IPS-18c (cell line): ENCODE measurements around the gene KRT82.

Experiments
- H3K4me3 ChIP-seq: 2 replicates; pipeline ENCODE4 v1.7.0; 2013; ENCODE audit warnings: low read depth, mild to moderate bottlenecking, low read length, moderate library complexity; ENCODE audit not compliant: insufficient read depth
- H3K9me3 ChIP-seq: one replicate; pipeline ENCODE4 v1.6.1; 2013; ENCODE audit warnings: mild to moderate bottlenecking, low read length, moderate library complexity; ENCODE audit not compliant: control insufficient read depth, insufficient read depth

Gene KRT82

GRCh38 chr12:52437508-52437907, 31.4 kb upstream of the KRT82 start:
- Histone ChIP-seq H3K9me3 (no peaks in the 10 kb centered on the region), H3K4me3 (no peak overlapping the region)

DNA sequence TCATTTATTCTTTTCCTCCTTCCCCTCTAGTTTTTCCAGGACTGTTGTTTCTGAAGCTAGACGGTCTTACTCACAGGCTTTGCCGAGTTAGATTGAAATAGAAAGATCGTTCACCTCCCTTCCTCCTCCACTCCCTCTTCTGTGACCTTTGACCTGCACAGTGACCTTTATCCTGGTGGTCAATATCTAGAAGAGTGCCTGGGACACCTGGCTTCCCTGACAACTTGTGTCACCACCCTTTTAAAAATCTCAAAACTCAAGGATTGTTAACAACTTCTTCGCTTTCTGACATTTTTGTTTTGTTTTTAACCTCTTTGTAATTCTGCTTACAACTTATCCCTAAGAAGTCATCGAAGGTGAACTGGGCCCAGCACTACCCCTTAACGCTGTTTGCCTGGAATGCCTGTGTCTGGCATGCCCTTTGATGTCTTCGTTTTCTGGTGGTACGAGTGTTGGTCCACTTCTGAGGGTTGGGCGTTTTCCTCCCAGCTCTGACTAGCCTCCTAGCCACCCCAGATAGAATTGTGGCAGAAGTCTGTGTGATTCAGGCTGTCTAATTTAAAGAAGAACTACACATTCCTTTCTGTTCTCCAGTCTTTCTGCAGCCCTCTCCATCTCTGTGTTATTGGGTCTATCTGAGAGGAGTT, 30.8 kb upstream of the KRT82 start:
- Histone ChIP-seq H3K4me3 (no peak overlapping the region), H3K9me3 (no peaks in the 10 kb centered on the region)

GRCh38 chr12:52436000-52436827, 30.1 kb upstream of the KRT82 start:
- H3K4me3 ChIP-seq = no peak overlapping the region
- no peaks in the 10 kb centered on the region for H3K9me3 ChIP-seq

DNA sequence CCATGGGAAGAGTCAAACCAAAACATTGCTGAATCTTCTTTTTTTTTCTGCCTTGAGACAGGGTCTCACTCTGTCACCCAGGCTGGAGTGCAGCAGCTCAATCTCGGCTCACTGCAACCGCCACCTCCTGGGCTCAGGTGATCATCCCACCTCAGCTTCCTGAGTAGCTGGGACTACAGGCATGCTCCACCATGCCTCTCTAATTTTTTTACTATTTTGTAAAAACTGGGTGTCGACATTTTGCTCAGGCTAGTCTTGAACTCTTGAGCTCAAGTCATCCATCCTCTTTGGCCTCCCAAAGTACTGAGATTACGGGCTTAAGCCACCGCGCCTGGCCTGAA, 29.5 kb upstream of the KRT82 start:
- Histone ChIP-seq H3K9me3 (no peaks in the 10 kb centered on the region), H3K4me3 (no peak overlapping the region)

DNA sequence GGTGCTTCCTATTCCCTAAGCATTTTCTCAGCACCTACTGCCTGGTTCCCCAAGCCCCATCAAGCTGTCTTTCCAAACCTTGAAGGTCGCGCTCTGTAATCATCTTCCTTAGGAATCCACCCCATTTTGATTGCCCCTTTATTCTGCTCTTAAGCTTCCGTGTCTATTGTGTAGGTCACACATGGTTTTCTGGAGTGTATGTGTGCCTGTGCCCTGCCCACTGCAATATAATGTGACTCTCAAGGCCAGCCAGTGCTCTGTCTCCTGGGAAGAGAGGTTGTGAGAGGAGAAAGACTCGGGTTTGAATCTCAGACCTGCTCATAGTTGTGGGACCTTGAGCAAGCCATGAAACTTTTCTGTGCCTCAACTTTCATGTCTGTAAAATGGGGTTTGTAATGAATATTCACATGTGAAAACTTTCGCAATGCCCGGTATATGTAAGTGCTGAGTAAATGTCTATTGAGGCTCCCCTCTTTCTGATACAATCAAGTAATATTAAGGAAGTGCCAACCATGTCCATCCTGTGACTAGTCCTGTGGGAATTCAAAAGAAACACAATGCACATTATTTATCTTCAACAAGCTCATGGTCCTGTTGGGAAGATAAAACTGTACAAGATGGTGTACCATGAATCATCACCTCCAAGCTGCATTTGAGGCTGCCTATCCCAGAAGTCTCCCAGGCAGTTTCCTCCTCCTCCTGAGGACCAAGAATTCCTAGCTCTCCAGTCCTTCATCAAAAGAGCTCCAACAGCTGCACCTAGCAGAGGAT, 28.8 kb upstream of the KRT82 start:
- Histone ChIP-seq H3K9me3 (no peaks in the 10 kb centered on the region), H3K4me3 (no peak overlapping the region)

- Histone ChIP-seq H3K9me3 (no peaks in the 10 kb centered on the region), H3K4me3 (no peak within 1 kb of the TSS)
These were observed 28.1 kb upstream of the KRT82 start, which contains the start of gene KRT75 for GRCh38 chr12:52434081-52434733. KRT75 (minus strand) TSS chr12:52434371; CDS start chr12:52434304, 67 bp downstream.

- Histone ChIP-seq H3K4me3 (no peak overlapping the region), H3K9me3 (no peaks in the 10 kb centered on the region)
These were observed 27.5 kb upstream of the KRT82 start for GRCh38 chr12:52433501-52434080.

DNA sequence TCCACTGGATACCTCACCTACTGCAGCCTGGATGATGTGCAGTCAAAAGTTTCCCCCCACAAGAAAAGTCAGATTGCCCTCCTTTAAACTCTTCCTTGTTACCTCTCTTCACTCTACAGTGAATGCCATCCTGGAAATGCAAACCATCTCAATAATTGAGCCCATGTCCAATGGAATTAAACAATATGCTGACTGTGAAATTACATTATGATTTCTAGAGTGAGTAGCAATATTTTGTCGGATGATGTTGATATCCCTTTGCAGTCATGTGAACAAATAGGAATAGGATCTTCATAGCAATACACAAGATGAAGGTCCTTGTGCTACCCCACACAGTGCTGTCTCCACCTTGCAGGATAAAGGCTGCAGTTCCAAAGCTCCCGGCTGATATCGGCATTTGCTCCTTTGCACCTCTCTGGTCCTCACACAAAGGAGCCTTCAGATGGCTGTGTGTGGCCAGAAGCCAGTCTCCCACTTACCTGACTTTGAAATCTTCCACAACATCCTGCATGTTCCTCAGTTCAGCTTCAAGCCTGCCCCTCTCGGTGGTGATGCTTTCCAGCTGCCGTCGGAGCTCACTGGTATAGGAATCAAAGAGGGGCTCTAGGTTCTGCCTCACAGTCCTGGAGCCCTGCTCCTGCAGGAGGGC, 26.5 kb upstream of the KRT82 start:
- H3K4me3 ChIP-seq = no peak overlapping the region
- no peaks in the 10 kb centered on the region for H3K9me3 ChIP-seq

- no peak overlapping the region for H3K4me3 ChIP-seq
- peaks cover 2% of the 10 kb centered on the region for H3K9me3 ChIP-seq
These were observed 22.0 kb upstream of the KRT82 start for GRCh38 chr12:52428121-52428520.

GRCh38 chr12:52427083-52427482, 20.9 kb upstream of the KRT82 start:
- no peak overlapping the region for H3K4me3 ChIP-seq
- H3K9me3 ChIP-seq = peaks cover 2% of the 10 kb centered on the region

- H3K9me3 ChIP-seq = peaks cover 2% of the 10 kb centered on the region
- H3K4me3 ChIP-seq = no peak overlapping the region
These were observed 19.9 kb upstream of the KRT82 start for GRCh38 chr12:52426034-52426433.

GRCh38 chr12:52425466-52425865, 19.3 kb upstream of the KRT82 start:
- peaks cover 2% of the 10 kb centered on the region for H3K9me3 ChIP-seq

GRCh38 chr12:52423661-52424500, 17.7 kb upstream of the KRT82 start:
- Histone ChIP-seq H3K9me3 (peaks cover 2% of the 10 kb centered on the region), H3K4me3 (no peak overlapping the region)

More at GRCh38 chr12:52425466-52425865, 19.3 kb upstream of the KRT82 start:
- no peak overlapping the region for H3K4me3 ChIP-seq

DNA sequence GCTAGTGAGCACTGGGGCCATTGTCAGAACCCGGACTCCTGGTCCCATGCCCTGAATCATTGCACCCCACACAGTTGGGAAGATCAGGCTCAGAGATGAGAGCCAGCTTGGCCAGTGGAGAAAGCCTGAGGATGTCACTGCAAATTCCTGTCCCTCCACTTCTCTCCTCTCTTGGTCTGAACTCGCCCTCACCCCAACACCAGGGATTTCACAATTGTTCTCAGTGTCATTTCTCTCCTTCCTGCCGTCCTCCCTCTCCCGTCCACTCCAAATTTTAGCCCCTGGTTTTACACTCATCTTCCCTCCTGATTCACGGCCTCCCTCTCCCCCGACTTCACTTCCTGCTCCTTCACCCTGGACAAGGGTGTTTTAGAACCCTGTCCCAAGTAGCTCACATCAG, 16.9 kb upstream of the KRT82 start:
- no peak overlapping the region for H3K4me3 ChIP-seq
- peaks cover 2% of the 10 kb centered on the region for H3K9me3 ChIP-seq

DNA sequence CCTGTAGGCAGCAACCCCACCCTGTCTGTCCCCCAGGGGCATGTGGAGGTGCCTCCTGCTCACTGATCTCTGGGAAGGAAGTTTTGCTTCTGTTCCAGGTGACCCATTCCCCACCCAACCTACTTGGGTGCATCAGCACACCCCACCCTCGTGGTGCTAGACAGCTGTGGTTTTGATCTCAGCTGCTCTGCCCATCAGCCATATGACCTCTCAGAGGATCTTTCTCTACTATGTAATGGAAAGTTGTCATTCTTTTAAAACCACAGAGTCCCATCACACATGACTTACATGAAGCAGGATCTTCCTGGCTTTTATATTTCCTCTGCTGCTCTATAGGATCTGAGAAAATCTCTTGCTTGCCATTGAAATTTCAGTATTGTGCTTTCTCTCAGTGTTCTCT, 13.5 kb upstream of the KRT82 start:
- Histone ChIP-seq H3K9me3 (no peaks in the 10 kb centered on the region), H3K4me3 (no peak overlapping the region)

DNA sequence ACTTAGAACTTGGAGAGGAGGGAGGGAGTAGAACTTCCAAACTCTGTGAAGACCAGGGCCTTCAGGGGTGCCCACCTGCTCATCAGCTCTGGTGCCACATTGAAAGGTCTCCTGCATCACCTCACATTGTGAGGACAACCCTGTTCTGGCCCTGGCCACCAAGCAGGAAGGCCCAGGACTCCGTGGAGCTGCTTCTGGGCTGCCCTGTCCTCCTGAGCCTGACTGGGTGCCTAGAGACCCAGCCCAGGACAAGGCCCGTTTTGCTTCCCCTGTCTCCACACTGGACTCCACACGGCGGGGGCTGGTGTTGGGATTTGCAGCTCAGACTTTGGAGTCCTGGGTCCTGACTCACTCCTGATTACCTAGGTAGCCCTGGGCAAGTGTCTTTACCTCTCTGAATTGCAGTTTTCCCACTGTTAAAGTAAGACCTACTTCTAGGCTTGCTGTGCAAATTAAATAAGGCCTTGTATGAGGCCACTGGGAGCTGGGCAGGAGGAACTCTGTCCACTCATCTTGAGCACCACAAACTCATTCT, 12.5 kb upstream of the KRT82 start:
- Histone ChIP-seq H3K4me3 (no peak overlapping the region), H3K9me3 (no peaks in the 10 kb centered on the region)
